Stomach (tissue), 9 donors: ENCODE measurements around the gene RAI14. TPM values are rescaled to one million over a fixed set of nuclear protein-coding genes. Genes with fewer than 3 reads are reported as not detected.
"Not testable (repeated sequence)": the region's sequence is repeated elsewhere in the genome, so short reads cannot be mapped to it uniquely, and the experiment has no call there.

Experiments
- DNase-seq, 2 donors: peaks; one replicate each; pipeline versions ENCODE4 v3.0.0 to v3.0.0-alpha.2; 2013 to 2019
- H3K27ac ChIP-seq, 5 donors: fragments of 200-600 bp in 4 of 5; sonication (generic) in 4 of 5; one replicate each; pipeline ENCODE4 v1.5.1; 2013 to 2019; ENCODE audit warnings: mild to moderate bottlenecking in 1 of 5, moderate library complexity in 1 of 5
- H3K27me3 ChIP-seq, 3 donors: fragments of 200-600 bp; sonication (generic); one replicate each; pipeline ENCODE4 v1.5.1; 2017 to 2019; ENCODE audit warnings: mixed run types in 1 of 3
- H3K36me3 ChIP-seq, 4 donors: fragments of 200-600 bp; sonication (generic); 1 replicate in 3 of 4; 2 replicates in 1 of 4; pipeline ENCODE4 v1.5.1; 2016 to 2019
- H3K4me1 ChIP-seq, 4 donors: fragments of 200-600 bp; sonication (generic); one replicate each; pipeline ENCODE4 v1.5.1; 2016 to 2019
- H3K4me3 ChIP-seq, 4 donors: fragments of 200-600 bp; sonication (generic) in 3 of 4; one replicate each; pipeline ENCODE4 v1.5.1; 2016 to 2019; ENCODE audit warnings: mild to moderate bottlenecking in 1 of 4
- H3K9me3 ChIP-seq, 4 donors: fragments of 200-600 bp; sonication (generic); one replicate each; pipeline ENCODE4 v1.5.1; 2016 to 2019
- CTCF ChIP-seq, 7 experiments: fragments of 450-650 bp in 4 of 7; fragments of 200-600 bp in 3 of 7; sonication (generic) in 3 of 7; IDR thresholded peaks; one replicate each; pipeline ENCODE4 v1.5.1; 2016 to 2019; ENCODE audit warnings: antibody characterized with exemption in 7 of 7, control low read depth in 2 of 7, mild to moderate bottlenecking in 1 of 7
- EP300 ChIP-seq: sonication (generic); formaldehyde crosslinking; IDR thresholded peaks from one replicate; pipeline ENCODE4 v1.6.1; 2017; ENCODE audit warnings: antibody characterized with exemption
- POLR2A ChIP-seq, 4 donors: fragments of 450-650 bp; IDR thresholded peaks; one replicate each; pipeline ENCODE4 v1.6.1; 2016; ENCODE audit warnings: antibody characterized with exemption in 4 of 4, control low read depth in 2 of 4, mild to moderate bottlenecking in 1 of 4, moderate library complexity in 1 of 4
- POLR2AphosphoS5 ChIP-seq, 3 donors: sonication (generic); formaldehyde crosslinking; IDR thresholded peaks; one replicate each; pipeline ENCODE4 v1.6.1; 2016; ENCODE audit warnings: antibody characterized with exemption in 3 of 3
- WGBS, 5 donors: extraction: QIAGEN DNeasy Blood & Tissue Kit in 3 of 5; methylation state at CpG; one replicate each; pipeline versions ENCODE4 v1.1.5 to v1.1.7; 2013 to 2018; 5-methylcytosine and 5-hydroxymethylcytosine counted together
- intact Hi-C: fragments of 100-400 bp; cut with DNase I; formaldehyde crosslinking; loops from one replicate; pipeline ENCODE4 v1.15.1; 2023; ENCODE audit warnings: low total_unique reads
- polyA plus RNA-seq, 3 donors: library from polyadenylated mRNA; stranded (reverse); fragments of 200-250 nt; gene quantifications; one replicate each; pipeline ENCODE4 v1.2.3, GENCODE V29; 2013
- total RNA-seq, 5 donors: library from RNA; depleted of rRNA; stranded (reverse); fragments of >200 nt; gene quantifications; one replicate each; pipeline versions ENCODE4 v1.1.0 to v1.2.3, GENCODE V29; 2014 to 2016
- donor health status: healthy with polysubstance abuse.
- donor health status: Bipolar disorder and iron deficiency.
- donor health status: healthy.

RAI14 gene
- total and polyA plus RNA-seq, 8 donors: 5.1 to 62.4 (median 24.1) TPM

- intact Hi-C loops: loop anchor here (10.0 kb wide), 1 partner anchor 1353 kb away; no protein-coding TSS in a partner anchor
- peaks cover 21 to 80% (median 75%) of the 10 kb centered on the region in 4 donors for H3K36me3 ChIP-seq
- WGBS, 5 donors: 81 to 94% (median 91%) methylated on average over 6 of the region's 6 CpGs
Measured at GRCh38 chr5:34827588-34828506, 171.7 kb downstream of the RAI14 start.

GRCh38 chr5:34830827-34831226, 174.7 kb downstream of the RAI14 start:
- not testable (repeated sequence) for H3K4me1 ChIP-seq, DNase-seq, H3K27ac ChIP-seq, H3K27me3 ChIP-seq, H3K9me3 ChIP-seq, H3K4me3 ChIP-seq
- WGBS, 5 donors: 73 to 92% (median 84%) methylated on average over 6 to 7 of the region's 7 CpGs
- peaks cover 13 to 52% (median 49%) of the 10 kb centered on the region in 4 donors for H3K36me3 ChIP-seq
- intact Hi-C loops: loop anchor here (10.0 kb wide), 1 partner anchor 336 kb away; no protein-coding TSS in a partner anchor

More at GRCh38 chr5:34827588-34828506, 171.7 kb downstream of the RAI14 start:
- no peak overlapping the region for H3K4me3 ChIP-seq
- no peak for TF ChIP-seq EP300
- no peak for TF ChIP-seq POLR2A (IDR thresholded peaks at IDR 0.05)
- TF ChIP-seq CTCF (IDR thresholded peaks at IDR 0.05): no peak
- no peak for TF ChIP-seq POLR2AphosphoS5 (IDR thresholded peaks at IDR 0.05)
- no peak for DNase-seq
- H3K9me3 ChIP-seq: no peaks in the 10 kb centered on the region
- no peaks in the 10 kb centered on the region for H3K27me3 ChIP-seq
- H3K4me1 ChIP-seq: no peaks in the 10 kb centered on the region
- H3K27ac ChIP-seq: no peak overlapping the region

- no peak for DNase-seq
- intact Hi-C loops: loop anchor here (10.0 kb wide), 1 partner anchor 337 kb away; no protein-coding TSS in a partner anchor
- H3K36me3 ChIP-seq: peaks cover 13 to 47% (median 45%) of the 10 kb centered on the region in 4 donors
- H3K4me1 ChIP-seq: no peaks in the 10 kb centered on the region
- H3K9me3 ChIP-seq: no peaks in the 10 kb centered on the region
- H3K27me3 ChIP-seq: no peaks in the 10 kb centered on the region
- no peak overlapping the region for H3K27ac ChIP-seq
- no peak overlapping the region for H3K4me3 ChIP-seq
- TF ChIP-seq EP300: no peak
- no peak for TF ChIP-seq POLR2A (IDR thresholded peaks at IDR 0.05)
- TF ChIP-seq CTCF (IDR thresholded peaks at IDR 0.05): no peak
Measured at GRCh38 chr5:34831303-34831702, 175.2 kb downstream of the RAI14 start.

GRCh38 chr5:34832568-34832967, 176.4 kb downstream of the RAI14 start:
- Histone ChIP-seq H3K4me1 (no peaks in the 10 kb centered on the region), H3K4me3 (no peak overlapping the region), H3K9me3 (no peaks in the 10 kb centered on the region), H3K27me3 (no peaks in the 10 kb centered on the region), H3K27ac (no peak overlapping the region), H3K36me3 (peaks cover 7 to 35% (median 32%) of the 10 kb centered on the region in 4 donors)
- intact Hi-C loops: loop anchor here (10.0 kb wide), 1 partner anchor 338 kb away; no protein-coding TSS in a partner anchor
- 93 to 97% (median 94%) methylated on average over 5 of the region's 5 CpGs for WGBS, 5 donors
- TF ChIP-seq EP300 (no peak), CTCF (IDR thresholded peaks at IDR 0.05) (no peak), POLR2AphosphoS5 (IDR thresholded peaks at IDR 0.05) (no peak)
- DNase-seq: no peak
